Testis (tissue), 3 donors: ENCODE results near the gene TC2N. TPM values are rescaled to one million over a fixed set of nuclear protein-coding genes. Genes with fewer than 3 reads are reported as not detected.
"Not testable (repeated sequence)": the region's sequence is repeated elsewhere in the genome, so short reads cannot be mapped to it uniquely, and the experiment has no call there.

Experiments used
- DNase-seq: peaks from one replicate; pipeline ENCODE4 v3.0.0-alpha.2; 2019
- H3K27ac ChIP-seq, 2 donors: fragments of 200-600 bp; sonication (generic); one replicate each; pipeline ENCODE4 v1.5.1; 2019
- H3K27me3 ChIP-seq: fragments of 200-600 bp; sonication (generic); one replicate; pipeline ENCODE4 v1.5.1; 2019
- H3K36me3 ChIP-seq: fragments of 200-600 bp; sonication (generic); one replicate; pipeline ENCODE4 v1.5.1; 2017; ENCODE audit warnings: low read depth; ENCODE audit errors: missing control alignments
- H3K4me1 ChIP-seq: fragments of 200-600 bp; sonication (generic); one replicate; pipeline ENCODE4 v1.5.1; 2019
- H3K4me3 ChIP-seq, 2 donors: fragments of 200-600 bp; sonication (generic); one replicate each; pipeline ENCODE4 v1.5.1; 2017 to 2019
- H3K9me3 ChIP-seq: fragments of 200-600 bp; sonication (generic); one replicate; pipeline ENCODE4 v1.5.1; 2017
- POLR2A ChIP-seq: fragments of 450-650 bp; IDR thresholded peaks from one replicate; pipeline ENCODE4 v1.6.1; 2017; ENCODE audit warnings: antibody characterized with exemption, mild to moderate bottlenecking, moderate library complexity
- WGBS, 2 donors: methylation state at CpG; one replicate each; pipeline ENCODE4 v1.1.5; 2018; 5-methylcytosine and 5-hydroxymethylcytosine counted together
- intact Hi-C: fragments of 100-400 bp; cut with DNase I; formaldehyde crosslinking; loops from one replicate; pipeline ENCODE4 v1.15.1; 2023; ENCODE audit warnings: low total_unique reads
- polyA plus RNA-seq: library from polyadenylated mRNA; stranded (reverse); fragments of 350-450 nt; fragmentation: Illumina TruSeq; extraction: RNeasy Lipid Tissue Mini Kit (QIAGEN cat#74804); gene quantifications from one replicate; pipeline ENCODE4 v1.2.3, GENCODE V29; 2014; ENCODE audit warnings: low read depth, low replicate concordance; ENCODE audit not compliant: insufficient read depth
- total RNA-seq, 2 donors: library from RNA; depleted of rRNA; stranded (reverse); fragments of >200 nt; gene quantifications; one replicate each; pipeline ENCODE4 v1.2.3, GENCODE V29; 2016
- TF ChIP-seq, protein P1 (sequence below), 3 experiments: fragments of 450-650 bp in 2 of 3; fragments of 200-600 bp in 1 of 3; sonication (generic) in 1 of 3; IDR thresholded peaks; one replicate each; pipeline ENCODE4 v1.5.1; 2016 to 2019; ENCODE audit warnings: antibody characterized with exemption in 3 of 3, mild to moderate bottlenecking in 2 of 3, moderate library complexity in 1 of 3

TC2N gene
- total and polyA plus RNA-seq, 3 donors from 2014 or later, result 17.2 to 24.3 (median 19.6) TPM

DNA sequence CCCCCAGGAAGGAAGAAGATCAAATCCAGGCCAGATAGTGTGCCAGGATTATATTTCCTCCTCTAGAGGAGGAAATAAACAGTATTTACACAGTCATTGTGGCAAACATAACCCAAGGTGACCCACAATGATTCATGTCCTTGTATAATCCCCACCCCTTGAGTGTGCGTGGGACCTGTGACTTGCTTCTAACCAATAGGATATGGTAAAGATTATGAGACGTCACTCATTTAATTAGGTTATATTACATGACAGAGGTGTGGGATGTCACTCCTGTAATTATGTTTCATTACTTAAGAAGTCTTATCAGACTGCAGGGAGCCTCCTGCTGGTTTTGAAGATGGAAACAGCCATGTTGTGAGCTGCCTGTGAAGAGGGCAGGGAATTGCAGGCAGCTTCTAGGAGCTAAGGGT is 123.3 kb downstream of the TC2N start:
- H3K9me3 ChIP-seq, result no peaks in the 10 kb centered on the region
- H3K27me3 ChIP-seq, result no peaks in the 10 kb centered on the region
- intact Hi-C loops, result no loop called here
- WGBS, 2 donors, result 71 to 83% methylated on average over 2 of the region's 2 CpGs
- TF ChIP-seq POLR2A, result no peak
- TF ChIP-seq, protein P1, sequence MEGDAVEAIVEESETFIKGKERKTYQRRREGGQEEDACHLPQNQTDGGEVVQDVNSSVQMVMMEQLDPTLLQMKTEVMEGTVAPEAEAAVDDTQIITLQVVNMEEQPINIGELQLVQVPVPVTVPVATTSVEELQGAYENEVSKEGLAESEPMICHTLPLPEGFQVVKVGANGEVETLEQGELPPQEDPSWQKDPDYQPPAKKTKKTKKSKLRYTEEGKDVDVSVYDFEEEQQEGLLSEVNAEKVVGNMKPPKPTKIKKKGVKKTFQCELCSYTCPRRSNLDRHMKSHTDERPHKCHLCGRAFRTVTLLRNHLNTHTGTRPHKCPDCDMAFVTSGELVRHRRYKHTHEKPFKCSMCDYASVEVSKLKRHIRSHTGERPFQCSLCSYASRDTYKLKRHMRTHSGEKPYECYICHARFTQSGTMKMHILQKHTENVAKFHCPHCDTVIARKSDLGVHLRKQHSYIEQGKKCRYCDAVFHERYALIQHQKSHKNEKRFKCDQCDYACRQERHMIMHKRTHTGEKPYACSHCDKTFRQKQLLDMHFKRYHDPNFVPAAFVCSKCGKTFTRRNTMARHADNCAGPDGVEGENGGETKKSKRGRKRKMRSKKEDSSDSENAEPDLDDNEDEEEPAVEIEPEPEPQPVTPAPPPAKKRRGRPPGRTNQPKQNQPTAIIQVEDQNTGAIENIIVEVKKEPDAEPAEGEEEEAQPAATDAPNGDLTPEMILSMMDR (IDR thresholded peaks at IDR 0.05), result no peak
- no peaks in the 10 kb centered on the region for H3K4me1 ChIP-seq
- no peaks in the 10 kb centered on the region for H3K36me3 ChIP-seq
- H3K27ac ChIP-seq, result no peak overlapping the region
- H3K4me3 ChIP-seq, result no peak overlapping the region
- no peak for DNase-seq

DNA sequence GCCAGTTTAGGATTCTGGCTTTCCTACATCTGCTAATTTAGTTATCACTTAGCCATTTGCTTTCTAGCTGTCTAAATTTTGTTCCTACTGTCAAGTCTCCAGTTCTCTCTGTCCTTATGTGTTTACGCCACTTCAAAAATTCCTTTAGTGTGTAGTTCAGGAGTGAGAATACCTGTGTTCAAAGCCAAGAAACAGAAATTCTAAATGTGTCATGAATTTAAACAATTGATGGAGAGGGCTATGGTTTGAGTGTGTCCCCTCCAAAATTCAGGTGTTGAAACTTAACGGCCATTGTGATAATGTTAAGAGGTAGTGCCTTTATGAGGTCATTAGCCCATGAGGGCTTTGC is 124.1 kb downstream of the TC2N start:
- intact Hi-C loops, result no loop called here
- DNase-seq, result no peak
- Histone ChIP-seq H3K4me1 (no peaks in the 10 kb centered on the region), H3K36me3 (no peaks in the 10 kb centered on the region), H3K27me3 (no peaks in the 10 kb centered on the region), H3K9me3 (no peaks in the 10 kb centered on the region), H3K27ac (no peak overlapping the region), H3K4me3 (no peak overlapping the region)
- 88 to 94% methylated on average over 2 of the region's 2 CpGs for WGBS, 2 donors
- TF ChIP-seq, protein P1 (IDR thresholded peaks at IDR 0.05), result no peak
- no peak for TF ChIP-seq POLR2A

DNA sequence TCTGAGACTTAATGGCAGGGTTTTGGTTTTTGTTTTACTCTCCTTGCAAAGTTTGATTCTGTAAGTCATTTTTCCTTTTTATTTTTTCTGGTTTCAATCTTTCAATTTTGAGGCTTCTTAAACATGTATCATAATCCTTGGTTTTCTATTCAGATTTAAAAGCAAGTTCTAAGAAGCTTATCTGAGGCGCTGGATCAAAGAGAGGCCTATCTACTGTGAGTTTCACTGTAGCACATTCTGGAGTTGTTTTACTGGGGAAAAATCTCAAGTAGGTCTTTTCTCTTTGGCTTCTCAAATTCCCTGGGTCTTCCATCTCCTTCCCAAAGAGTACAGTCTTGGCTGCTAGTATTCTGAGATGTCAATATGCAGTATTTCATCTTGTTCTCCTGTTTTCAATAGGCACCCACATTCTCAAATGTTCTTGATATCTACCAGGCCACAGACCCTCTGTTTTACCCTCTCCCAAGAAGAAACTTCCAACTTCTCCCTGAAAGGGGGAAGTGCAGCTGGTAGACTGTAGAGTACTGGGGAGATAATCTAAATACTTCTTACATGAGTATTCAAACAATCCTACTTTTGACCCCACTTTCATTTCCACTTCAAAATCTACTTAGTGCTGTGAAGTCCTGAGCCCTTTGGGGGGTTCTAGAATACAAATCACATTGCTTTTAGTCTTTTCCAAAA is 124.6 kb downstream of the TC2N start:
- no peak for DNase-seq
- no peak overlapping the region for H3K27ac ChIP-seq
- no peaks in the 10 kb centered on the region for H3K4me1 ChIP-seq
- whole genome bisulfite sequencing, 2 donors, result 70 to 83% methylated on average over 1 of the region's 1 CpG
- no peaks in the 10 kb centered on the region for H3K27me3 ChIP-seq
- H3K4me3 ChIP-seq, result no peak overlapping the region
- H3K9me3 ChIP-seq, result no peaks in the 10 kb centered on the region
- TF ChIP-seq, protein P1 (IDR thresholded peaks at IDR 0.05), result no peak
- no peak for TF ChIP-seq POLR2A
- intact Hi-C loops, result no loop called here
- no peaks in the 10 kb centered on the region for H3K36me3 ChIP-seq

DNA sequence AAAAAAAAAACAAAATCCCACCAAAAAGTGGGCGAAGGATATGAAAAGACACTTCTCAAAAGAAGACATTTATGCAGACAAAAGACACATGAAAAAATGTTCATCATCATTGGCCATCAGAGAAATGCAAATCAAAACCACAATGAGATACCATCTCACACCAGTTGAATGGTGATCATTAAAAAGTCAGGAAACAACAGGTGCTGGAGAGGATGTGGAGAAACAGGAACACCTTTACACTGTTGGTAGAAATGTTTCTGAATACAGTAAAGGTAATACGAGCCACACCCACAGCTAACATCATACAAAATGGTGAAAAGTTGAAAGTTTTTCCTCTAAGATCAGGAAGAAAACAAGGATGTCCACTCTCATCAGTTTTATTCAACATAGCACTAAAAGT is 127.5 kb downstream of the TC2N start:
- DNase-seq, H3K36me3 ChIP-seq, H3K4me3 ChIP-seq, H3K9me3 ChIP-seq, H3K27ac ChIP-seq, intact Hi-C loops, H3K4me1 ChIP-seq, H3K27me3 ChIP-seq: not testable (repeated sequence)
- WGBS, 2 donors, result 94 to 97% methylated on average over 2 of the region's 2 CpGs

DNA sequence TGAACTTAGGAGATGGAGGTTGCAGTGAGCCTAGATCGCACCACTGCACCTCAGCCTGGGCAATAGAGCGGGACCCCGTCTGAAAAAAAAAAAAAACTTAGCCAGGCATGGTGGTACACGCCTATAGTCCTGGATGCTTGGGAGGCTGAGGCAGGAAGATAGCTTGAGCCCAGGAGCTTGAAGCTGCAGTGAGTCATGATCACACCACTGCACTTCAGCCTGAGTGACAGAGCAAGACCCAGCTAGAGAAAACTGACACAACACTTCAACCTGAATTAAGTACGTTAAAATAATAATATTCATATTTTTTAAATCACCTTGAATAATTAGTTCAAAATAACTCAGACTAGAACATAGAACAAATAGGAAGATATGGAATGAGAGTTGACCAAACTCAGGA is 129.7 kb downstream of the TC2N start:
- Histone ChIP-seq H3K27me3 (no peaks in the 10 kb centered on the region), H3K9me3 (no peaks in the 10 kb centered on the region), H3K4me3 (no peak overlapping the region), H3K4me1 (no peaks in the 10 kb centered on the region), H3K27ac (no peak overlapping the region), H3K36me3 (no peaks in the 10 kb centered on the region)
- TF ChIP-seq, protein P1 (IDR thresholded peaks at IDR 0.05), result no peak
- no peak for TF ChIP-seq POLR2A
- WGBS, 2 donors, result 90 to 97% methylated on average over 5 of the region's 5 CpGs
- intact Hi-C loops, result no loop called here
- no peak for DNase-seq
